HepG2 (cell line): ENCODE data around the gene NOTUM. TPM values are rescaled to one million over a fixed set of nuclear protein-coding genes. Genes with fewer than 3 reads are reported as not detected.

Experiments
- CCAR2 ChIP-seq: fragments of 200-400 bp; formaldehyde crosslinking; optimal IDR thresholded peaks from 2 replicates; pipeline ENCODE3; 2018; ENCODE audit warnings: low read depth, mild to moderate bottlenecking, low read length, moderate library complexity
- CREB1 ChIP-seq, 2 experiments: fragments of 450-650 bp in 1 of 2; IDR thresholded peaks; 2 replicates each; pipeline ENCODE4 v1.6.1; 2016 to 2017; ENCODE audit warnings: control low read depth in 1 of 2, mild to moderate bottlenecking in 1 of 2, missing compliant biosample characterization in 1 of 2, missing genetic modification characterization in 1 of 2
- ETV5 ChIP-seq: IDR thresholded peaks from 2 replicates; pipeline ENCODE4 v1.6.1; 2018; ENCODE audit warnings: missing biosample characterization, missing genetic modification reagents, inconsistent platforms, borderline replicate concordance
- FOXC1 ChIP-seq: sonication (generic); formaldehyde crosslinking; IDR thresholded peaks from 2 replicates; pipeline ENCODE4 v1.8.0; 2022; ENCODE audit warnings: mild to moderate bottlenecking, missing genetic modification reagents, borderline replicate concordance
- HNRNPL ChIP-seq: fragments of 200-400 bp; formaldehyde crosslinking; IDR thresholded peaks from 2 replicates; pipeline ENCODE4 v1.6.1; 2017; ENCODE audit warnings: mild to moderate bottlenecking, low read depth, low read length
- JUNB ChIP-seq: sonication (generic); formaldehyde crosslinking; IDR thresholded peaks from 2 replicates; pipeline ENCODE4 v1.8.0; 2022; ENCODE audit warnings: missing genetic modification reagents, mild to moderate bottlenecking, borderline replicate concordance
- MYNN ChIP-seq: sonication (generic); formaldehyde crosslinking; IDR thresholded peaks from 2 replicates; pipeline ENCODE4 v1.4.0; 2020; ENCODE audit warnings: mild to moderate bottlenecking, low read depth, missing genetic modification reagents
- NPAS2 ChIP-seq: sonication (generic); formaldehyde crosslinking; IDR thresholded peaks from 2 replicates; pipeline ENCODE4 v1.8.0; 2022; ENCODE audit warnings: mild to moderate bottlenecking, missing genetic modification reagents, borderline replicate concordance
- RARA ChIP-seq: IDR thresholded peaks from 2 replicates; pipeline ENCODE4 v1.6.1; 2016; ENCODE audit warnings: missing genetic modification reagents, missing compliant biosample characterization
- REXO4 ChIP-seq: sonication (generic); formaldehyde crosslinking; IDR thresholded peaks from 2 replicates; pipeline ENCODE4 v1.8.0; 2022; ENCODE audit warnings: missing genetic modification reagents, mild to moderate bottlenecking, borderline replicate concordance
- RXRB ChIP-seq: IDR thresholded peaks from 2 replicates; pipeline ENCODE4 v1.6.1; 2016; ENCODE audit warnings: borderline replicate concordance, missing genetic modification reagents, missing compliant biosample characterization
- SALL2 ChIP-seq: sonication (generic); formaldehyde crosslinking; IDR thresholded peaks from 2 replicates; pipeline ENCODE4 v1.8.1; 2023; ENCODE audit warnings: mild to moderate bottlenecking, missing genetic modification reagents, inconsistent platforms
- SETDB1 ChIP-seq: sonication (generic); formaldehyde crosslinking; IDR thresholded peaks from 2 replicates; pipeline ENCODE4 v1.5.1; 2020; ENCODE audit warnings: missing genetic modification reagents, mild to moderate bottlenecking, borderline replicate concordance
- SMAD1 ChIP-seq: sonication (generic); formaldehyde crosslinking; IDR thresholded peaks from 2 replicates; pipeline ENCODE4 v1.4.0; 2020; ENCODE audit warnings: missing genetic modification reagents, low read depth, mild to moderate bottlenecking, borderline replicate concordance
- ZFAT ChIP-seq: sonication (generic); formaldehyde crosslinking; conservative IDR thresholded peaks from 2 replicates; pipeline ENCODE4 v1.8.1; 2023; ENCODE audit warnings: missing genetic modification reagents, inconsistent platforms
- ZNF124 ChIP-seq: sonication (generic); formaldehyde crosslinking; IDR thresholded peaks from 2 replicates; pipeline ENCODE4 v1.4.0; 2020; ENCODE audit warnings: missing genetic modification reagents
- ZNF333 ChIP-seq: sonication (generic); formaldehyde crosslinking; IDR thresholded peaks from 2 replicates; pipeline ENCODE4 v1.4.0; 2020; ENCODE audit warnings: mild to moderate bottlenecking, missing genetic modification reagents, borderline replicate concordance
- ZNF337 ChIP-seq: sonication (generic); formaldehyde crosslinking; IDR thresholded peaks from 2 replicates; pipeline ENCODE4 v1.5.1; 2020; ENCODE audit warnings: missing genetic modification reagents, low read depth, mild to moderate bottlenecking, borderline replicate concordance
- ZNF382 ChIP-seq: sonication (generic); formaldehyde crosslinking; IDR thresholded peaks from 2 replicates; pipeline ENCODE4 v1.5.0; 2020; ENCODE audit warnings: missing genetic modification reagents, mild to moderate bottlenecking, borderline replicate concordance
- ZNF724P ChIP-seq: sonication (generic); formaldehyde crosslinking; IDR thresholded peaks from 2 replicates; pipeline ENCODE4 v1.8.0; 2022; ENCODE audit warnings: missing genetic modification reagents, borderline replicate concordance
- polyA plus RNA-seq, 8 experiments: library from polyadenylated mRNA; depleted of rRNA in 3 of 8; stranded (reverse) in 7 of 8; unstranded in 1 of 8; fragments of >200 nt; fragmentation: Illumina TruSeq in 4 of 8; extraction: Trizol in 4 of 8; gene quantifications; 2 replicates each; pipeline versions ENCODE4 v1.2.1 to v1.2.3, GENCODE V29; 2011 to 2016; ENCODE audit warnings: low read depth in 4 of 8, missing spikeins in 1 of 8, mixed read lengths in 1 of 8; ENCODE audit not compliant: insufficient read depth in 1 of 8
- total RNA-seq, 5 experiments: library from RNA; depleted of rRNA; stranded (reverse); fragments of >200 nt; fragmentation: Illumina TruSeq; extraction: Trizol; gene quantifications; 2 replicates each; pipeline ENCODE4 v1.2.3, GENCODE V29; 2016; ENCODE audit warnings: low read depth in 1 of 5
- TF ChIP-seq, protein P1 (sequence below): IDR thresholded peaks from 2 replicates; pipeline ENCODE4 v1.6.1; 2016; ENCODE audit warnings: low read depth, control low read depth
- TF ChIP-seq, protein P2 (sequence below): sonication (generic); formaldehyde crosslinking; IDR thresholded peaks from 2 replicates; pipeline ENCODE4 v1.5.1; 2020; ENCODE audit warnings: missing genetic modification reagents, mild to moderate bottlenecking, borderline replicate concordance
- TF ChIP-seq, protein P3 (sequence below): sonication (generic); formaldehyde crosslinking; IDR thresholded peaks from 2 replicates; pipeline ENCODE4 v1.5.0; 2020; ENCODE audit warnings: mild to moderate bottlenecking, missing genetic modification reagents
- TF ChIP-seq, protein P4 (sequence below): sonication (generic); formaldehyde crosslinking; IDR thresholded peaks from 2 replicates; pipeline ENCODE4 v1.8.1; 2023; ENCODE audit warnings: missing genetic modification reagents, mild to moderate bottlenecking, borderline replicate concordance

The NOTUM gene
- total and polyA plus RNA-seq, 2 of the 13 experiments (the other 11 are each of a cell fraction or from before 2014, with no cell fraction given): 150 to 160 TPM

DNA sequence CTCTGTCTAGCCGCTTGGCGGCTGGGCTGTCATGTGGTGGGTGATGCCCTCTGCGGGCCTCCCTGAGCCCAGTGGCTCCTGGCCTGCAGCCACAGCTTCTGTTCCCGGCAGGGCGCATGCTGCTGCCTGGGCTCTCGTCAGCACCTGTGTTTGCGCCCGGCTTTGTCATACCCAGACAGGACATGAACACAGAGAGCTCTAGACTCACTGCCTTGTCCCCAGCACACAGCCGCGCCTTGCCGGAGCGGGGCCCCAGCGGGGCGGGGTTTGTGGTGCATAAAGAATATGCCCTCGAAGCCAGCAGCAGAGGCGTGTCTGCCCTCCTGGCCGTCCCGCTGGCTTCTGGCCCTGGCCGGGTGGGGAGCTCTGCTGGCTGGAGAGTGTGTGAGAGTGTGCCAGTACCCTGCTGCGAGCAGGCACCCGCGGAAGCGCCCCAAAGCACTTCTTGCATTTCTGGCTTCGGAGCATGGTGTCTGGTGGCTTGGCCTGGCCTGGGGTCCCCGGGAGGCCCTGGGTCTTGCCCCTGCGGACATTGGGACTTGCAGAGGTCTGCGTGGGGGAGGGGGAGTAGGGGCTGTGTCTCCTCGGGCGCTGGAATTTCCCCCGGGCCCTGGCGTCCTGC lies 30.8 kb upstream of the NOTUM start (continued):
- TF ChIP-seq RARA (CRISPR knock-in tag): peak; percentile 65
- peak; percentile 94 for TF ChIP-seq FOXC1 (CRISPR knock-in tag)
- TF ChIP-seq, protein P1, sequence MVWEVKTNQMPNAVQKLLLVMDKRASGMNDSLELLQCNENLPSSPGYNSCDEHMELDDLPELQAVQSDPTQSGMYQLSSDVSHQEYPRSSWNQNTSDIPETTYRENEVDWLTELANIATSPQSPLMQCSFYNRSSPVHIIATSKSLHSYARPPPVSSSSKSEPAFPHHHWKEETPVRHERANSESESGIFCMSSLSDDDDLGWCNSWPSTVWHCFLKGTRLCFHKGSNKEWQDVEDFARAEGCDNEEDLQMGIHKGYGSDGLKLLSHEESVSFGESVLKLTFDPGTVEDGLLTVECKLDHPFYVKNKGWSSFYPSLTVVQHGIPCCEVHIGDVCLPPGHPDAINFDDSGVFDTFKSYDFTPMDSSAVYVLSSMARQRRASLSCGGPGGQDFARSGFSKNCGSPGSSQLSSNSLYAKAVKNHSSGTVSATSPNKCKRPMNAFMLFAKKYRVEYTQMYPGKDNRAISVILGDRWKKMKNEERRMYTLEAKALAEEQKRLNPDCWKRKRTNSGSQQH (CRISPR knock-in tag): no peak
- TF ChIP-seq, protein P2, sequence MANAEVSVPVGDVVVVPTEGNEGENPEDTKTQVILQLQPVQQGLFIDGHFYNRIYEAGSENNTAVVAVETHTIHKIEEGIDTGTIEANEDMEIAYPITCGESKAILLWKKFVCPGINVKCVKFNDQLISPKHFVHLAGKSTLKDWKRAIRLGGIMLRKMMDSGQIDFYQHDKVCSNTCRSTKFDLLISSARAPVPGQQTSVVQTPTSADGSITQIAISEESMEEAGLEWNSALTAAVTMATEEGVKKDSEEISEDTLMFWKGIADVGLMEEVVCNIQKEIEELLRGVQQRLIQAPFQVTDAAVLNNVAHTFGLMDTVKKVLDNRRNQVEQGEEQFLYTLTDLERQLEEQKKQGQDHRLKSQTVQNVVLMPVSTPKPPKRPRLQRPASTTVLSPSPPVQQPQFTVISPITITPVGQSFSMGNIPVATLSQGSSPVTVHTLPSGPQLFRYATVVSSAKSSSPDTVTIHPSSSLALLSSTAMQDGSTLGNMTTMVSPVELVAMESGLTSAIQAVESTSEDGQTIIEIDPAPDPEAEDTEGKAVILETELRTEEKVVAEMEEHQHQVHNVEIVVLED (CRISPR knock-in tag): no peak; the same call in 1 of the 2 replicates
- TF ChIP-seq ZNF124 (CRISPR knock-in tag): peak; percentile 31; the same call in 1 of the 2 replicates
- no peak for TF ChIP-seq SETDB1 (CRISPR knock-in tag)
- peak; percentile 49; the same call in 1 of the 2 replicates for TF ChIP-seq SMAD1 (CRISPR knock-in tag)
- TF ChIP-seq, protein P3, sequence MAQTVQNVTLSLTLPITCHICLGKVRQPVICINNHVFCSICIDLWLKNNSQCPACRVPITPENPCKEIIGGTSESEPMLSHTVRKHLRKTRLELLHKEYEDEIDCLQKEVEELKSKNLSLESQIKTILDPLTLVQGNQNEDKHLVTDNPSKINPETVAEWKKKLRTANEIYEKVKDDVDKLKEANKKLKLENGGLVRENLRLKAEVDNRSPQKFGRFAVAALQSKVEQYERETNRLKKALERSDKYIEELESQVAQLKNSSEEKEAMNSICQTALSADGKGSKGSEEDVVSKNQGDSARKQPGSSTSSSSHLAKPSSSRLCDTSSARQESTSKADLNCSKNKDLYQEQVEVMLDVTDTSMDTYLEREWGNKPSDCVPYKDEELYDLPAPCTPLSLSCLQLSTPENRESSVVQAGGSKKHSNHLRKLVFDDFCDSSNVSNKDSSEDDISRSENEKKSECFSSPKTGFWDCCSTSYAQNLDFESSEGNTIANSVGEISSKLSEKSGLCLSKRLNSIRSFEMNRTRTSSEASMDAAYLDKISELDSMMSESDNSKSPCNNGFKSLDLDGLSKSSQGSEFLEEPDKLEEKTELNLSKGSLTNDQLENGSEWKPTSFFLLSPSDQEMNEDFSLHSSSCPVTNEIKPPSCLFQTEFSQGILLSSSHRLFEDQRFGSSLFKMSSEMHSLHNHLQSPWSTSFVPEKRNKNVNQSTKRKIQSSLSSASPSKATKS (CRISPR knock-in tag): no peak
- TF ChIP-seq JUNB (CRISPR knock-in tag): no peak
- TF ChIP-seq ZNF382 (CRISPR knock-in tag): no peak
- TF ChIP-seq CREB1 (IDR thresholded peaks at IDR 0.05): peak; percentile 53
- TF ChIP-seq CREB1 (CRISPR knock-in tag; IDR thresholded peaks at IDR 0.05): no peak
- no peak for TF ChIP-seq ZFAT (CRISPR knock-in tag)
- TF ChIP-seq MYNN (CRISPR knock-in tag): no peak; the same call in 1 of the 2 replicates
- TF ChIP-seq ETV5: peak; percentile 71; the same call in 1 of the 2 replicates
- TF ChIP-seq RXRB (CRISPR knock-in tag): peak; percentile 84
- TF ChIP-seq NPAS2: no peak
- TF ChIP-seq ZNF724P (CRISPR knock-in tag): no peak; the same call in 1 of the 2 replicates
- TF ChIP-seq SALL2 (CRISPR knock-in tag): peak; percentile 77
- 0 out of 2 replicates have a peak, but pooled peaks have one; percentile 60 for TF ChIP-seq ZNF337 (CRISPR knock-in tag)
- TF ChIP-seq ZNF333 (CRISPR knock-in tag): no peak; the same call in 1 of the 2 replicates
- TF ChIP-seq HNRNPL: peak; percentile 99
- TF ChIP-seq CCAR2: peak; percentile 10
- peak; percentile 16; the same call in 1 of the 2 replicates for TF ChIP-seq REXO4 (CRISPR knock-in tag)
- TF ChIP-seq, protein P4, sequence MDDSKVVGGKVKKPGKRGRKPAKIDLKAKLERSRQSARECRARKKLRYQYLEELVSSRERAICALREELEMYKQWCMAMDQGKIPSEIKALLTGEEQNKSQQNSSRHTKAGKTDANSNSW: no peak
